ENCODE measurements around the gene LRGUK.

LRGUK gene

DNA sequence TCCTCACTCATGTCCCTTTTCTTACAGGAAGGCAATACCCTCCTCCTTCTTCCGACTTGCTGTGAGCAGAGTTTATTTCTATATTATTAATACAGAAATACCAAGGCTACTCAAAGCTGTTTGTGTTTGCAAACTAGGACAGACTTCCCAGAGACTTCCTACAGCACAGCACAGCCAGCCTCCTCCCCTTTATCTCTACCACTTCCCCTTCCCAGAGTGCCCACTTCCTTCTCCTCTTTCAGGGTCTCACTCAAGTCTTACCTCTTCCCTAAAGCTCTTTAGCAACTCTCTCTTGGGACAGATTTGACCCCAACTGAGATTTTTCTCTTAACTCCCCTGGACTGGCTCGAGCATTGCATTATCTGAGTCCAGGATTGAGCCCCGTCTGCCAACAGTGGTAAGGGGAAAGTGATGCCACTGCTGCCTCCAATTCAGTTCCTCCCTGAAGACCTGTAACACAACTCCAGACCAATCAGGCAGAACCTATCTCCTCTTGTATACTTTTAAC, 5.5 kb upstream of the LRGUK start:
- no peaks in the 10 kb centered on the region for H3K9me3 ChIP-seq (ENCODE audit: control insufficient read depth, low read length)
- no peak overlapping the region for H3K27ac ChIP-seq
- H3K79me2 ChIP-seq, result no peaks in the 10 kb centered on the region
- H3K27me3 ChIP-seq (ENCODE audit: control insufficient read depth, insufficient read depth, low read length), result no peaks in the 10 kb centered on the region
- no peaks in the 10 kb centered on the region for H3K36me3 ChIP-seq (ENCODE audit: control insufficient read depth, insufficient read depth, low read length)
- H2AFZ ChIP-seq, result no peak overlapping the region
- no peak overlapping the region for H3K9ac ChIP-seq
- H3K4me1 ChIP-seq, result peaks cover 5% of the 10 kb centered on the region
- H3K4me3 ChIP-seq (ENCODE audit: low read depth, low read length), result no peak overlapping the region
- TF ChIP-seq, protein P1, sequence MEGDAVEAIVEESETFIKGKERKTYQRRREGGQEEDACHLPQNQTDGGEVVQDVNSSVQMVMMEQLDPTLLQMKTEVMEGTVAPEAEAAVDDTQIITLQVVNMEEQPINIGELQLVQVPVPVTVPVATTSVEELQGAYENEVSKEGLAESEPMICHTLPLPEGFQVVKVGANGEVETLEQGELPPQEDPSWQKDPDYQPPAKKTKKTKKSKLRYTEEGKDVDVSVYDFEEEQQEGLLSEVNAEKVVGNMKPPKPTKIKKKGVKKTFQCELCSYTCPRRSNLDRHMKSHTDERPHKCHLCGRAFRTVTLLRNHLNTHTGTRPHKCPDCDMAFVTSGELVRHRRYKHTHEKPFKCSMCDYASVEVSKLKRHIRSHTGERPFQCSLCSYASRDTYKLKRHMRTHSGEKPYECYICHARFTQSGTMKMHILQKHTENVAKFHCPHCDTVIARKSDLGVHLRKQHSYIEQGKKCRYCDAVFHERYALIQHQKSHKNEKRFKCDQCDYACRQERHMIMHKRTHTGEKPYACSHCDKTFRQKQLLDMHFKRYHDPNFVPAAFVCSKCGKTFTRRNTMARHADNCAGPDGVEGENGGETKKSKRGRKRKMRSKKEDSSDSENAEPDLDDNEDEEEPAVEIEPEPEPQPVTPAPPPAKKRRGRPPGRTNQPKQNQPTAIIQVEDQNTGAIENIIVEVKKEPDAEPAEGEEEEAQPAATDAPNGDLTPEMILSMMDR (IDR thresholded peaks at IDR 0.05), result no peak
- no peak overlapping the region for H3K4me2 ChIP-seq (ENCODE audit: low read length)

DNA sequence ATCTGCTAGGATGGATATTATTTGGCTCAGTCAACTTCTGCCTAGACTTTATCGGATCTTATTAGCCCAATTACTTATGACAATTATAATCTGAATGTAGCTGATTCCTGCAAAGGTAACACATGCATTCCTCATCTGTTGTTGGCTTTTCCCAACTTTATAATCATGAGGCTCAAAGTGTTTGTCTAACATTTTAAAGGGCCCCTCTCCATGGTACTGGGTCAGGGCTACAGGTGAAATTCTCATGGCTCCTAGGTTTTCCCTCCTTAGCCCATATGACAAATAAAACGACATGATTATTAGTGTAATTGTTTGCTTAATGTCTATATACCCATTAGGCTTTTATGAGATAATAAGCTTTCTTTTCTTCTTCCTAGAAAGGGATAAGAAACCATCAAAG, 4.2 kb upstream of the LRGUK start:
- H3K4me2 ChIP-seq (ENCODE audit: low read length), result no peak overlapping the region

DNA sequence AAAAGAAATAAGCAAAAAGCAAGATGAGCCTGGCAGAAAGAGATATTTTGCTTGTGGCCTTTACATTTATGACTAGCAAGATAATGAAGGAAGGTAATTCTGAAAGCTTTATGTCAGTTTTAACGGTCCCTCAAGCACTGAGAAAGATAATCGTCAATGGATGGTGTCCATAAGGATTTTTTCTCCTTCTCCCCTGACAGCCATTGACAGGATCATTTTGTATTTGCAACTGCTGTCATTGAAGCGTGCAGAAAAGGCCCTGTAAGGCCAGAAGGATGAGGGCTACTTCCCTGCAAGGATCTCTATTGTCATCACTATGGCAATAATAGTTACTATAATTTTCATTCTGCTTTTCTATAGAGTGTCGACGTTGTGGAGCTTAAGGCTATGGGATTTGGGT, 994 bp upstream of the LRGUK start:
- no peak overlapping the region for H3K27ac ChIP-seq
- H3K27me3 ChIP-seq (ENCODE audit: control insufficient read depth, insufficient read depth, low read length), result no peaks in the 10 kb centered on the region
- TF ChIP-seq, protein P1 (IDR thresholded peaks at IDR 0.05), result no peak
- H3K4me2 ChIP-seq (ENCODE audit: low read length), result no peak overlapping the region
- peak overlapping the region; percentile 14 for H2AFZ ChIP-seq
- H3K9me3 ChIP-seq (ENCODE audit: control insufficient read depth, low read length), result no peaks in the 10 kb centered on the region
- H3K4me3 ChIP-seq (ENCODE audit: low read depth, low read length), result no peak overlapping the region
- no peak overlapping the region for H3K9ac ChIP-seq
- H3K79me2 ChIP-seq, result no peaks in the 10 kb centered on the region
- H3K36me3 ChIP-seq (ENCODE audit: control insufficient read depth, insufficient read depth, low read length), result no peaks in the 10 kb centered on the region
- H3K4me1 ChIP-seq, result peaks cover 9% of the 10 kb centered on the region

More for the DNA sequence above, 4.2 kb upstream of the LRGUK start:
- Histone ChIP-seq H3K36me3 (ENCODE audit: control insufficient read depth, insufficient read depth, low read length) (no peaks in the 10 kb centered on the region), H3K79me2 (no peaks in the 10 kb centered on the region), H3K4me3 (ENCODE audit: low read depth, low read length) (no peak overlapping the region), H2AFZ (no peak overlapping the region), H3K9ac (no peak overlapping the region), H3K9me3 (ENCODE audit: control insufficient read depth, low read length) (no peaks in the 10 kb centered on the region), H3K27me3 (ENCODE audit: control insufficient read depth, insufficient read depth, low read length) (no peaks in the 10 kb centered on the region), H3K4me1 (peaks cover 9% of the 10 kb centered on the region), H3K27ac (no peak overlapping the region)
- TF ChIP-seq, protein P1 (IDR thresholded peaks at IDR 0.05), result no peak

DNA sequence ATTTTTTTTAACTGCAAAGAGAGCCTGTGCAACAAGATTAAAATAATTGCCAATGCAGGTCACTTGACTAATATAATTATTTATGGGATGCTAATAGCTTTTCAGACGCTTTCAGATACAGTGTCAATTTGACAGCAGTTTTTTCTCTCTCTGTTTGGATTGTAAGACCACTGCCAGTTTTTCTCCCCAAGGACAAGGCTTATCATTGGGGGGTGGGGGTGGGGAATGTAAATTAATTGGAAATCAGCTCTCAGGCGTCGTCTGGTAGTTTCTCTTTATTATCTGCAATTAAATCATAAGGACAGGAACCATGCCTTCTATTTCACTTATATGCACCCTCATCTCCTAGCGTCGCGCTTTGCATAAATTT, 559 bp upstream of the LRGUK start:
- Histone ChIP-seq H3K9ac (no peak overlapping the region), H3K27me3 (ENCODE audit: control insufficient read depth, insufficient read depth, low read length) (no peaks in the 10 kb centered on the region), H3K4me3 (ENCODE audit: low read depth, low read length) (peak overlapping the region; percentile 65), H2AFZ (peak overlapping the region; percentile 90), H3K79me2 (no peaks in the 10 kb centered on the region), H3K36me3 (ENCODE audit: control insufficient read depth, insufficient read depth, low read length) (no peaks in the 10 kb centered on the region), H3K9me3 (ENCODE audit: control insufficient read depth, low read length) (no peaks in the 10 kb centered on the region), H3K27ac (no peak overlapping the region), H3K4me1 (peaks cover 9% of the 10 kb centered on the region), H3K4me2 (ENCODE audit: low read length) (peak overlapping the region; percentile 86)
- TF ChIP-seq, protein P1 (IDR thresholded peaks at IDR 0.05), result no peak

DNA sequence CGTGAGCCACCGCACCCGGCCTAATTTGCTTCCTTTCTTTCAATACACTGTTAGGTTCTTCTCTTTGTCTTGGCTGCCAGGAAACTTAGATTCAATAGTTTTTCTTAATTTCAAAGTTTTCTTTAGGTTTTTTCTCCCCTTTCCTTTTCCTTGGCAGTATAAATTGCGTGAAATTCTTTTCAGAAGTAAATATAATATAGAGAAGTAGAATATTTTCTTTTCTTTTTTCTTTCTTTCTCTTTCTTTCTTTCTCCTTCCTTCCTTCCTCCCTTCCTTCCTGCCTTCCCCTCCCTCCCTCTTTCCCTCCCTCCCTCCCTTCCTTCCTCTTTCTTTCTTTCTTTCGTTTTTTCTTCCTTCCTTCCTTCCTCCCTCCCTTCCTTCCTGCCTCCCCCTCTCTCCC, 1.7 kb downstream of the LRGUK start:
- Histone ChIP-seq H2AFZ (no peak overlapping the region), H3K36me3 (ENCODE audit: control insufficient read depth, insufficient read depth, low read length) (no peaks in the 10 kb centered on the region), H3K27ac (no peak overlapping the region), H3K27me3 (ENCODE audit: control insufficient read depth, insufficient read depth, low read length) (no peaks in the 10 kb centered on the region), H3K9me3 (ENCODE audit: control insufficient read depth, low read length) (no peaks in the 10 kb centered on the region), H3K4me1 (peaks cover 9% of the 10 kb centered on the region), H3K79me2 (no peaks in the 10 kb centered on the region), H3K4me3 (ENCODE audit: low read depth, low read length) (no peak overlapping the region), H3K9ac (no peak overlapping the region), H3K4me2 (ENCODE audit: low read length) (no peak overlapping the region)
- TF ChIP-seq, protein P1 (IDR thresholded peaks at IDR 0.05), result no peak
